DMS 273 (cell line): ENCODE results near the gene TMEM26.

ENCODE experiments used
- DNase-seq: peaks from one replicate; lab custom pipeline; 2025; ENCODE audit not compliant: unreplicated experiment; lab: John Stamatoyannopoulos, UW

TMEM26 gene

DNA sequence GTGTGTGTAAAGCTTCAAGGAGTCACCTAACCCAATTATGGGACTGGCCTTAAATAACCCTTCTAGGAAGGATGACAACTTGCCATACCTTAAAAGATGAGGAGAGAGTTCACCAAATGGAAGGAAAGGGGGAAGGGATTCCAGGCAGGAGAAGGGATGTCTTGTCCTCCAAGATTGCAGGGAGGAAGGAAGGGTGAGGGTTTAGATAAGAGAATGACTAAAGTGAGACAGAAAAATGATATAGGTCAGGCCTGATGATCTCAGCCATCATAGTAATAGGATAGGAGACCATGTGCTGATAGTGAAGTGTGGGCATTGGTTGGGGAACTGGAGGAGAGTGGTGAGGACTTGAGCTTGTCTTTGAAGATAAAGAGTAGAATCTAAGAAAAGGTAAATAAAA, 7.7 kb upstream of the TMEM26 start:
- no peak for DNase-seq

DNA sequence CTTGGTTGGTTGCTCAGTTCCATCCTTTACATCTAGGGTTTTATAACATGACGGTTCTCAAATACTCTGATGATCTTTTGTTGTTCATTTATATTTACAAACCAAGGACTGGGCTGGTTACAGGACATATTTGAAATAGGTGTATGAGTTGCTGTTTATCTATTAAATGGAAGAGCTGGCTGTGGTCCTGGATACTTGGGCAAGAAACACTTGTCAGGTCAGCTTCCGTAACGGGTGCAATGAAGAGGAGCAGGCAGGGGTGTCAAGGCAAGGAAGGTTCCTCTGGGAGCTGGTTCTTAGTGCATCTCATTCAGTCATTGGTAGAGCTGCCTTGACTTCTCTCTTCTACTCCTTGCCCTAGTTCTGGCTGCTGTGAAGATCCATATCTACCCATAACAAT, 4.8 kb upstream of the TMEM26 start:
- DNase-seq, result no peak

DNA sequence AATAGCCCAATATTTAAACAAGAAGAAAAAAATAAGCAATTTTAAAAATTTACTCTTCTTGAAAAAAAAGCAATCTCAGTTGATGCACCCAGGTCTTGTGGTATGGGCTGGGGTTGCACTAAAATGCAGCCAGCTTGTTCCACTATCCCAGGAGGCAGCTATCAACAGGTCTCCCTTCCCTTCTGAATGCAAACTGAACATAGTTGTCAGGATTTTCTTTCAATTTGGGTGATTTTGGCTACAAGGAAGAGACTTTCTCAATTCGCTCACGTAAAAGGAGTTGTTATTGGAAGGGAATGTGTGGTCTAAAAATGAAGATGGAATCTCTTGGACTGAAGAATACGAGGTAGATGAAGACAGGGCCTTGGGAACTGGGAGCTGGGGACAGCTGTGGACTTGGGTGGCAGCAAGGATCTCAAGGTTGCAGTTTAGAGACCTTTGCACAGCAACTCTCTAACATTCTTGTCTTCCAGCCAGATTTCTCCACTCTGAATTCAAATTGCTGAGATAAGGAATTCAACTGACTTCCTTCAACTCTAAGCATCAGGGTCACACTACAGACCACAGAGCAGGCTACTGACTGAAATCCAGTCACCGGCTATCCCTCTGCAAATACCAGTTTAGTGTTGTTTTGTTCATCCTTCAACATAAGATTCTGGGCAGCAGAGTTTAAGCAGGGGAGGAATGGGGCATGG, 3.1 kb upstream of the TMEM26 start:
- no peak for DNase-seq

DNA sequence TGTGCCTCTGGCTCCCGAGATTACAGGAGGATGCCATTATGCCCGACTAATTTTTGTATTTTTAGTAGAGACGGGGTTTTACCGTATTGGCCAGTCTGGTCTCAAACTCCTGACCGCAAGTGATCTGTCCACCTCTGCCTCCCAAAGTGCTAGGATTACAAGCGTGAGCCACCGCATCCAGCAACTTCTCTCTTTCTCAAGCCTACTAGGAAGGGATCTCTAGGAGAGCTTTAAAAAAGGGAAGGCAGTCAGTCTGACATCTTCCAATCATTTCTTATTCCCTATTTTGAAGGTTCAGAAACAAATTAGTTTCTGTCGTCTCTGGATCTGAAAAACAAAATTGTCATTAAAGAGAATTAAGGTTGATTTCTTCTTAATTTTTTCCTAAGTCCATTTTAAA, 2.5 kb upstream of the TMEM26 start:
- DNase-seq, result no peak

DNA sequence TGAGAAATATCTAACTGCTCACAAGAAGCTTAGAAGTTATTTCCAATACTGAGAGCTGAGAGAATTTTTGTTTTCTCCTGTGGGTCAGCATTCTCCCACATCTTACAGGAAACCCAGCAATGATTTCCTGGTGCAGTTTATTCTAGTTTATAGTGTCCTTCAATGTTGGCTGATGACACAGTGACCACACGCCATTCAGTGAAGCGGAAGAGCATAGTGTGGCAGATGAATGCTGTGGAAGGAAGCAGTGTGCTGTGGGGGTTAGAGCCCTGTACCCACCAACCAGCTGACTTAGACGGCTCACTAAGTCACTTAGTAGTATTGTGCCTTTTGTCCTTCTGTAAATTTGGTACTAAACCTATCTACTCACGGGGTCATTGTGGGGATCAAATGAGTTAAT, 1.4 kb upstream of the TMEM26 start:
- no peak for DNase-seq

DNA sequence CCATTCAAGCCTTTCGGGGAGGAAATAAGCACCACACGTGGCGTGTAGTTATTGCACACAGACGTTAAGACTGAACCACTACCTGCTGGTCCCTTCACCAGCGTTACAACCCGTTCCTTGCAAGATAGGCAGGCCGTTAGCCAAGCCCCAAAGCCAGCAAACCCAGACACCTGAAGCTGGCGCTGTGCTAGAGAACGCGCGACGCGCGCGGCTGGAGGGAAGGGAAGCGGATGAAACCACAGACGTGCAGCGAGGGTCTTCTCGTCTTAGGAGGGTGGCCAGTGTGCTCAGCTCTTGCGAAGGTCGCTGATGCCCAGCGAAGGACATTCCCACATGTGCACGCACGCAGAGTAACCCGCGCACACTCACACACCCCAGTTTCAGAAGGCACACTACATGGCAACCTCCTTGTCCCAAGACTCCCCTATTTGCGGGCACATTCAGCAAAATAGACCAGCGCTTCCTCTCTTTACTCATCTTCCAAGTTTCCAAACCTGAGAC, 980 bp downstream of the TMEM26 start:
- DNase-seq, result peak; percentile 19

DNA sequence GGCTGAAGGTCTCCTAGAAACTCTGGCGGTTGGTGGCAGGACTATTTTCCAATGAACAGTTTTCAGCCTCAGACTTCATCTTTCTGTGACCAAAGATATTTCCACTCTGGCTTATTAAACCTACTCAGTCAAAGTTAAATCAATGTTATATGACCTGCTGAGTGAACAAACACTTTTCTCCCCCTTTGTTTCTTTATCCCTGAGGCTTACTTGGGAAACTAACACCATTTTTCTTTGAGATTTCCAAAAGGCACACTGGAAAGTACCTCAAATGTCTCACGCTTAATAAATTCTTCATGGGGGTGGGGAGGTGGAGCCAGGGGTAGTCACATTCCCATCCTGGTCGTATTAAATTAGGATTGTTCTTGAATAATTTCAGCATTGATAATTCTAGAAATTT, 1.8 kb downstream of the TMEM26 start:
- DNase-seq, result no peak

DNA sequence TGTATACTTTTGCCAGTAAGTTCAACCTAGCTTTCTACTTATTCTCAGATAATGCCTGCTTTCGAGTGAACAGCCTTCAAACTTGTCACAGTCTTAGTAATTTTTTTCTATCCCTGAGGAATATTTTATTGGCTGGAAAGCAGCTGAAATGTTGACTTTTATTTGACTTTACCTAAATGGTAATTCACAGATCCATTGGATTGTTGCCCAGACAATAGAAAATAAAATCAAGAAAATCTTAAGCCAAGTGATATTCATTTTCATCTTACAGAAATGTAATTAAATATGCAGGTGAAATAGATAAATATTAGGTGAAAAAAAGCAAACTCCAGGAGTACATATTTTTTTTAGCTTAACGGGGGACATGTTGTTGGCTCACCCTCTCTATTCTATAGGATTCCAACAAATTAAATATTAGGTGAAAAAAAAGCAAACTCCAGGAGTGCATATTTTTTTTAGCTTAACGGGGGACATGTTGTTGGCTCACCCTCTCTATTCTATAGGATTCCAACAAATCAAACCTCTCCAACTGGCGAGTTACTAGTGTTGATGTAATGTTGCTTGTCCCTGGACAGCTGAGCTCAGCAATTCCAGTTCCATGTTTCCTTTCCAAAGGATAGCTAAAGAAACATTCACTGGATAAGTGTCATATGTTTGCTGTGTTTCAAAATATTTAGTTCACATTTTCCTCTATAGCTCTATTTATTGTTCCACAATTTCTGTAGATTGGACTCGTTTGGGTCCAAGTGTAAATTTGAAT, 4.2 kb downstream of the TMEM26 start:
- no peak for DNase-seq

DNA sequence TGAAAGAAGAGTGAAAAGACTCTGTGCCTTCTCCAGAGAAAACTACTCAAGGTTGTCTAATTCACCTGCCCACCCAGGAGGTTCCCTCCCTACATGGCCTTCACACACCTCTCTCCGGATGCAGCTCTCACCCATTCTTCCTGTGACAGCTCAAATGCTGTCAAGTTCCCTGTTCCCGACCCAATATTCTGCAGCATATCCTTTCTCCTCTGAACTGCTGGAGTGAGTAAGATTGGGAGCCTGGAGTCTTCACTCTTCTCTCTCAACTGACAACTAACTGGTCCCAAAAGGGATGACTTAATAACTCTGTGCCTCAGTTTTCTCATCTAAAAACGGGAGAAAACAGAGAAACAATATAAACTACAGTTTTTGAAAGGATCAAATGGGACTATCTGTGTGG, 5.1 kb downstream of the TMEM26 start:
- no peak for DNase-seq

DNA sequence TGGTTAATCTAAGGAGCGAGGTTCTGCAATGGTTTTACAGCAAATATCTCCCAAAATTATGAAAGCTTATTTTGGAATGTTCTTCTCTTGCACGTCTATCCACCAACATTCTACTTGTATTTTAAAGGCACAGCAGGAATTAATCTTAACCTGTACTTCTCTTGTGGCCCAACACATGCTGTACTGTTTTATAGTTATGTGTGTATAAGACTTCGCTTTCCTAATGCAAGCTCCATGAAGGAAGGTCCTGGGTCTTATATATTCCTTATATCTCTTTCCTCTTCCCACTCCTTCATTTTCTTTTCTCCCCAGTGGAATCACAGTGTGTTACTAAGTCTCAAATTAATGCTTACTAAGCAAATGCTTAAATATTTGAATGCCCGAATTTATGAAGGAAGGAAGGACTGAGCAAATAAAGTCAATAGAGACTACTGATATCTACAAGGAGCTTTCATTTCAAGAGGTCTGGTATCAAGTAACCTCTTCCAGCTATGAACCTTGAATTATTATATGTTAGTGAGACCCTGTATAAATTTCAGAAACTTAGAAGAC, 14.0 kb downstream of the TMEM26 start:
- DNase-seq, result no peak

DNA sequence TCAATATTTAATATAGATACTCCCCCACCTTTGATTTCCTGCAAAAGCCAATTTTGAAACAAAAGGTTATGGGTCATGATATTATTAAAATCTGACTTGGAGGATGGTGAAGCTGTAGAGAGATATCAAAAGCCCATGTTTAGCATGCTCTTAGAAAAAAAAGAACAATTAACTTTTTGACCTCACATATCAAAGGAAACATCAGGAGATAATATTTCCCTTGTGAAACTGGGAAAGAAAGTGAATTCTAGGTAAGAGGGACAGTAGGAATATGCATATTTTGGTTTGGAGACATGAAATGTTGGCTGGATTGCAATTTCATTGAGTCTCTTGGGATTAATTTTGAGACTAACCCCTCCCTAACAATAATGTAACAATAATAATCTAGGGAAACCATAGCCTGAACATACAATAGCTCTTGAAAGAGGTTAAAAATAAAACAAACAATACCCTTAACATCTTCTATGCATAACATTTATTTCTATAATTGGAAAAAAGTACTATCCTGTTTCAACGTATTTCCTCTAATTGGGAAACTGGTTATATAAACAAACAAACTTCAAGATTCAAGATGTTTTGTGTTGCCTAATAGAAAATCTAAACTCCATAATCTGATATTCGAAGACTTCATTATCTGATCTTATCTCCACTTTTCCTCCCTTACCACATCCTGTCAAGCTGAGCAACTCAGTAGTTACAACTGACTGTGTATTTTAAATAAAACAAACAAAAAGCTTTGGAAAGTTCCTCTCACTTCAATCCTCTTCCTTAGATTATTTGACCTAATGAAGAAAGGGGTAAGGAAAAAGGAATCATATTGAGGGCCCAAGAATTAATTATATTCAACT, 14.8 kb downstream of the TMEM26 start:
- DNase-seq, result no peak

DNA sequence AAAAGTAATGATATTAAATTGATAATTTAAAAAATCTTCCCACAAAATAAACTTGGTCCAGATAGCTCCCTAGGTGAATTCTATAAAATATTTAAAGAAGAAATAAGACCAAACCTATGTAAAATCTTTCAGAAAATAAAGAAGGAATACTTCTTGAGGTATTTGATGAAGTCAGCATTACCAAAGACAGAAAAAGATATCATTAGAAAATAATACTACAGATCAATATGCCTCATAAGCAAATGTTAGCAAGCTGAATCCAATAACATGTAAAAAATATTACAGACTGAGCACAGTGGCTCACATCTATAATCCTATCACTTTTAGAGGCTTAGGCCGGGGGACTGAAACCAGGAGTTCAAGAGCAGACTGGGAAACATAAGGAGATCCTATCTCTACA, 30.0 kb downstream of the TMEM26 start:
- no peak for DNase-seq

DNA sequence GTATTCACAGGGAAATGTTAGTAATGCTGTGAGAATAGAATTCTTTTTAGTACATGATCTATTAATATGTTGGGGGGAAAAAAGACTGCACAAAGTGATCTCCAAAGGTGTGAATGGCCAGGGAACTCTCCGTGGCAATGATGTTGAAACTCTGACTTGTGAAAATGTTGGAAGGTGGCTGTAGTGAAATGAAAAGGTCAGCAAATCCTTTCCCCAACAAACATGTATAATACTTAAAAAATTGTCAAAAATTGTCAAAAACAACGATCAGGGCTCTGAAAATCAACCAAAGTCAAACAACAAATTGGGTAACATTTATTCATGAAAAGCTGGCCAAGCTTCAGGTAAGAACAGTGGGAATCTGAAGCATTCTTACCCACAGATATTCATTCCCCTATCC, 35.5 kb downstream of the TMEM26 start:
- no peak for DNase-seq

DNA sequence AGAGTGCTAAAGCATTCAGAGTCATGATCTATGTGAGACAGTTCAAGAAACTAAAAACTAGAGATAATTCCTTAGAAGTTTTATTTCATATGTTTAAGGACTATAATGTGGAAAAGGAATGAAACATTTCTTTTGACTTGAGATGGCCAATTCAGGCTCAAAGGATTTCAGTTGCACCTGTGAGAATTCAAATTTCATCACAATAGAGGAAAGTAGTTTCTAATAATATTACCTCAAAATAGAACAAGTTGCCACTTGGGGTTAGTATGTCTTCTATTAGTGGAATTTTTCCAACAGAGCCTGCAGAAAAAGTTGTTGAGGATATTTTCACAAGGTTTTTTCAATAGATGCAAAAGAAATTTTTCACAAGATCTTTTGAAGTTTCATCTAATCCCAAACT, 37.4 kb downstream of the TMEM26 start:
- no peak for DNase-seq

DNA sequence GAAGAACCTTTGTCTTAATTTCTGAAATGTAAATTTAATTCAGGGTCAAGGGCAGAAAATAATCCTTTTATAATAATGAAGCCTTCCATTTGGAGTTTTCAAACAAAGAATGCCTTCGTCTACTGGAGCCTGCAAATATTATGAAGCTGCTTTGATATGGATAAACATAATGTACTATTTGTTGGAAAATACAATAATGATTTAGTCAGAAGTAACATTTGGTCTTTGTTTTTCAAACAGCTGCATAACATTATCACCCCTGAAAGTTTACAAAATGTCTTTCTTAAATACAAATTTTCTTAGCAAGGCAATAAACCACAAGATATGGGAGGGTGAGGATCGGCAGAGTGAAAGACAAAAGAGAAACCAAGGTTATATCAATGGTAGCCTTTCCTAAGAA, 41.5 kb downstream of the TMEM26 start:
- DNase-seq, result no peak

DNA sequence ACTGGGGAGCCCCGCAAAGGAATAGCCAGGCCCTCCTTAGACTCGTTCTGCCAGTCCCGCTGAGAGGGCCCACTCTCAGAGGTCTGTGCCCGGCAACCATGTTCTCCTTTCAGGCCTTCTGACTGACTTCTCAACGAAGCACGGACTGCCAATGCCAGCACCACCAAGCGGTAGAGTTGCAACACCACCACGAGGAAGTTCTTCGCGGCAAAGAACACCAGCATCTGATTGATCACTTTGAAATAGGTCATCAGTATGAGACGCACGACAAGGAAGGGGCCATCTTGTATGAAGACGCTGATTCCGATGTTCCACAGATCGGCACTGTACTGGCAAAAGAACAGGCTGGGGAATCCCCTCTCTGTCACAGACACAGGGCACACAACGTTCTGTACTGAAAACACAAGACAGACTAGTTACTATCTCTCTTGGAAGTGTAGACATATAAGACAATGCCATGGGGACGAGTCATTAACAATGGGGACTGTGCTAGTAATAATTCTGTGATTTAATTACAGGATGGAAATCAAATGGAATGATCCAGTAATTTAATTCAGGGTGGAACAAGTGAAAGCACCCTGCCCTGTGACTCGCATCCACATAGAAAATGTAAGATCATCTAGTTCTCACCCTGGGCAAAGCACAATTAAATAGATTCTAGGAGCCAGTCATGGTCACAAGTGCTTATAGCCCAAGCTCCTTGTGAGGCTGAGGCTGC, 42.7 kb downstream of the TMEM26 start:
- DNase-seq, result no peak

DNA sequence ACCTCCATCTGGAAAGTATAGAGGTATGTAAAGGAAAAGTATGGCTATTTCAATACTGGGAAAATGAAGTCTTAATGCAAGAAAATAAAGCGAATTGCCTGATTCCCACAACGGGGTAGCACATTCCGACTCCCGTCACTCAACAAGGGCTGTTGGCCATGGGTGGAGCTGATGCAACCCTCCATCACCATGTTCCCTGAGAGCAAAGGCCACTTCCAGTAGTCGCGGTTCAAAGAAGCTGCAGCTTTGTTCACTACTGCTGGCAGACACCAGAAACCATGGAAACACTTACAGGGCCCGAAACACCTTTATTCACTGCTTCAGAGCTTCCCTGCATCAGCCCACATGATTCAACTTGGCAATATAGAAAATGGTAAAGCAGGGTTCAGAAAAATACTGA, 44.0 kb downstream of the TMEM26 start:
- no peak for DNase-seq

DNA sequence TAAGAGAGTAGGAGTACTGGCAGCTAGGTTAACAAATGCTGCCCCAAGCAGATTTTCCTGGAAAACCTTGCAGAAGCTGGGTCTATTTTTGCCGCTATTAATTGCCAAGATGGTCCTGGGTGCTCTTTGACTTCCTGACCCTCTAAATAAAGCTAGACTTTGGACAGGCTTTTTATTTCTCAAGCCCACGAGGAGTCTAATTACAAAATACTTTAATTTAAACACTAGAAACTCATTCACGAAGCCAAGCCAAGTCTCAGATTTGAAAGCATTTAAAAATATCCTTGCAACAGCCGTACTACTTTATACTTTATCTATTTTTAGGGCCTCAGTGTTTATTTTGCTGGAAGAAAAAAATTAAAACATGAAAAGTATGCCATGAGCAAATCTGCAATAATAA, 45.1 kb downstream of the TMEM26 start:
- DNase-seq, result no peak

DNA sequence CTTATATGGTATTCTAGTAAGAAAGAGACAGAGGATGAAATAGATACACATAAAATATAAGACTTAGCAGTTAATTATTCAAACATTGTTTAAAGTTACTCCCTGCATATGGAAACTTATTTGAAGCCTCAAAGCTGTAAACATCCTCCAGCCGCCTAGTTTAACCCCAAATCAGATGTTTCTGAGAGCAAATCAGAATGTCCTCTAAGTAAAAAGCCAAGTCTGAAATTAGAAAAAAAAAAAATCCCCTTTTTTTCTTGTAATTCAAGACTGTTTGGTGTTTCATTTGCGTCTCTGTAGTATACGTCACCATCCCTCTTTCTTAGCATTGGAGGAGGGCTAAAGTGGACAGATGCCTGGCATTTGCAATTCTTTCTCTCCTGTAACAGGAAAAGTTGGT, 46.4 kb downstream of the TMEM26 start:
- DNase-seq, result no peak

DNA sequence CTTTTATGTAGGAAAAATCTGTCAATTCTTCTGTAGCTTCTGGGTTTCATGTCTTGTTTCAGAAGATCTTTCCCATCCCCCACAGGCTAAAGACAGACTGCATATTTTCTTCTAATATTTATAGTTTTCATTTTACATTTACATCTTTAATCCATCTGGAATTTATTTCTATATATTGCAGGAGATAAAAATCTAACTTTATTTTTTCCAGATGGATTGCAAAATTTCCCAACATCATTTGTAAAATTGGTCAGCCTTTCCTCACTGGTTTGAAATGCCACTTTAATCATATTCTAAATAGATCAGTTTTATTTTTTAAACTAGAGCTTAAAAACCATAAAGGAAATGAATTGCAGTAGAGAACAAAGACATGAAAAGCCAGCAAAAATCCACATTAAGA, 46.9 kb downstream of the TMEM26 start:
- no peak for DNase-seq

DNA sequence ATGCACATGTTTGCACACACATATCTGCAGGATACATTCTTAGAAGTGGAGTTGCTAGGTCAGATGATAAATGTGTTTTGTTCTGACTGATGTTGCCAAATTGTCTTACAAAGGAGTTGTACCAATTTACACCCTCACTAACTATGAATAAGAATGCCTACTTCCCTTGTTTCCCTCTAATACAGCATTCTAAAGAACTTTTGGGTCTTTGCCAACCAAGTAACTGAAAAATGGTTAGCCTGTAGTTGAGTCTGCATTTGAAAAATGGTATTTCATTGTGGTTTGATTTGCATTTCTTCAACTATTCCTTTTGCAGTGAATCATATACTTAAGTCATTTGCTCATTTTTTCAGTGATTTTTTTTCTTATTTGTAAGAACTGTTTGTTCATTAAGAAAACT, 48.4 kb downstream of the TMEM26 start:
- no peak for DNase-seq
